SK-N-MC (cell line): ENCODE data around the gene MRC2.
A peak's percentile ranks its signal among the peaks of the same experiment; 100 is the strongest.
"Not testable (repeated sequence)": the region's sequence is repeated elsewhere in the genome, so short reads cannot be mapped to it uniquely, and the experiment has no call there.

Experiments used
- DNase-seq: peaks from one replicate; pipeline ENCODE4 v3.0.0-alpha.2; 2011; ENCODE audit warnings: low read depth, low spot score
- H3K27ac ChIP-seq: fragments of 200-600 bp; sonication (generic); 2 replicates; pipeline ENCODE4 v1.5.1; 2016; ENCODE audit warnings: mixed run types
- H3K36me3 ChIP-seq: fragments of 200-600 bp; sonication (generic); 2 replicates; pipeline ENCODE4 v1.6.1; 2017; ENCODE audit warnings: antibody characterized with exemption, low read length, mixed read lengths; ENCODE audit not compliant: insufficient read depth
- H3K4me3 ChIP-seq: fragments of 200-600 bp; sonication (generic); 2 replicates; pipeline ENCODE4 v1.5.1; 2016
- H3K9ac ChIP-seq: fragments of 200-600 bp; sonication (generic); 2 replicates; pipeline ENCODE4 v1.8.0; 2017; ENCODE audit warnings: mixed run types, mixed read lengths; ENCODE audit not compliant: insufficient read length
- H3K9me3 ChIP-seq: fragments of 200-600 bp; sonication (generic); 2 replicates; pipeline ENCODE4 v1.6.1; 2017; ENCODE audit warnings: low read depth, mild to moderate bottlenecking, antibody characterized with exemption, low read length, moderate library complexity, mixed read lengths
- EZH2 ChIP-seq: fragments of 200-600 bp; sonication (generic); IDR thresholded peaks from one replicate; pipeline ENCODE4 v1.6.1; 2017; ENCODE audit warnings: antibody characterized with exemption
- FOXP2 ChIP-seq: optimal IDR thresholded peaks from 2 replicates; pipeline ENCODE3; 2011; ENCODE audit warnings: mild to moderate bottlenecking, moderate library complexity; ENCODE audit not compliant: insufficient read depth; ENCODE audit errors: extremely low read length, control extremely low read depth
- POLR2AphosphoS5 ChIP-seq: IDR thresholded peaks from 2 replicates; pipeline ENCODE4 v1.6.1; 2012; ENCODE audit warnings: mild to moderate bottlenecking, low read depth, low read length, borderline replicate concordance

MRC2 gene

DNA sequence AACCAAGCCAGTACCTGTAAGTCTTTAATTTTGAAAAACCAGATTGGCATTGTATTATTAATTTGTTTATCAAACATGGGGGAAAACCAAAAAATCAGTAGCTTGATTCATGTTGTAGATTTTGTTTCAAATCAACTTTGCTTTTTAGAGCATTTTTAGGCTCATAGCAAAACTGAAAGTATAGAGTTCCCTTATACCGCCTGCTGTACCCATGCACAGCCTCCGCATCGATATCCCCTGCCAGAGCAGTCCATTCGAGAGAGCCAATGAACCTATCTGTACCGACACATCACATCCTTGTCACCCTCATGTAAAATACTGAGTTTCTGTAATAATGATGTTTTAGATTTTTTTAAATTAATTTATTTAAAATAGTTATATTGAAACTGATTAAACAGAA lies 16.2 kb upstream of the MRC2 start:
- Histone ChIP-seq H3K9me3 (no peaks in the 10 kb centered on the region), H3K36me3 (peaks cover 62% of the 10 kb centered on the region), H3K27ac (no peak overlapping the region), H3K9ac (no peak overlapping the region), H3K4me3 (no peak overlapping the region)
- TF ChIP-seq FOXP2 (no peak), POLR2AphosphoS5 (no peak), EZH2 (no peak)
- no peak for DNase-seq

DNA sequence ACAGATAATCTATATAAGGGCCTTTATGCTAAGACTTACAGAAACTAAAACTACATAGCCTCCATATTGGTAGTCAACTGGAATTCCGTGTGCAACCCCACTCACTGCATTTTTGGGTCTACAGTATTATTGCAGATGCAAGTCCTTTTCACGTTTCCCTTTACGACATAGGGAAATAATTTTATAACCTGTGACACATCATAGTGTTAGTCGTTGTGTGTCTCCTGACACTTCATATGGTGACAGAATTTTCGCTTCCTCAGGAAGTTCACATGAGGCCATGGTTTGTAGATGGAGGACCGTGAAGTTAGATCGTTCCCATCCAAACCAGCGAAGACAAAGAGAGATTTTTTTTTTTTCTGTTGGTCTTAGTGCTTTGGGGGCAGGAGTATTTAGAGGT lies 15.7 kb upstream of the MRC2 start:
- no peaks in the 10 kb centered on the region for H3K9me3 ChIP-seq
- TF ChIP-seq POLR2AphosphoS5 (no peak), FOXP2 (no peak), EZH2 (no peak)
- DNase-seq: no peak
- no peak overlapping the region for H3K4me3 ChIP-seq
- no peak overlapping the region for H3K9ac ChIP-seq
- no peak overlapping the region for H3K27ac ChIP-seq
- peaks cover 58% of the 10 kb centered on the region for H3K36me3 ChIP-seq

DNA sequence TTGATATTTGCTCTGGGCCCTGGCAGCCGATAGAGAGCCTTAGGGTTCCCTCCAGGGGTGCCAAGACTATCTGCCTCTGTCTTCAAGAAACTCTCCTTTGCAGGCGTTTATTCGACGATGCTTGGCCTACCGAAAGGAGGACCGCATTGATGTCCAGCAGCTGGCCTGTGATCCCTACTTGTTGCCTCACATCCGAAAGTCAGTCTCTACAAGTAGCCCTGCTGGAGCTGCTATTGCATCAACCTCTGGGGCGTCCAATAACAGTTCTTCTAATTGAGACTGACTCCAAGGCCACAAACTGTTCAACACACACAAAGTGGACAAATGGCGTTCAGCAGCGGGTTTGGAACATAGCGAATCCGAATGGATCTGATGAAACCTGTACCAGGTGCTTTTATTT lies 15.2 kb upstream of the MRC2 start:
- not testable (repeated sequence) for H3K27ac ChIP-seq, H3K9ac ChIP-seq, DNase-seq, H3K4me3 ChIP-seq, H3K9me3 ChIP-seq
- peaks cover 55% of the 10 kb centered on the region for H3K36me3 ChIP-seq

DNA sequence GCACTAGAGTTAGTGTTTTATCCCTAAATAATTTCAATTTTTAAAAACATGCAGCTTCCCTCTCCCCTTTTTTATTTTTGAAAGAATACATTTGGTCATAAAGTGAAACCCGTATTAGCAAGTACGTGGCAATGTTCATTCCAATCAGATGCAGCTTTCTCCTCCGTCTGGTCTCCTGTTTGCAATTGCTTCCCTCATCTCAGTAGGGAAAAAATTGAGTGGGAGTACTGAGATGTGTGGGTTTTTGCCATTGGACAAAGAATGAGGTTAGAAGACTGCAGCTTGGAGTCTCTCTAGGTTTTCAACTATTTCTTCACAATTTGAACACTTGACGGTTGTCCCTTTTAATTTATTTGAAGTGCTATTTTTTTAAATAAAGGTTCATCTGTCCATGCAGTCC lies 14.4 kb upstream of the MRC2 start:
- H3K27ac ChIP-seq, H3K4me3 ChIP-seq, H3K9ac ChIP-seq, H3K9me3 ChIP-seq, DNase-seq: not testable (repeated sequence)
- H3K36me3 ChIP-seq: peaks cover 48% of the 10 kb centered on the region

- Histone ChIP-seq H3K4me3 (no peak overlapping the region), H3K36me3 (peaks cover 38% of the 10 kb centered on the region), H3K9me3 (no peaks in the 10 kb centered on the region), H3K9ac (no peak overlapping the region), H3K27ac (peak overlapping the region; percentile 31; the same call in 1 of the 2 replicates)
- TF ChIP-seq FOXP2 (no peak), POLR2AphosphoS5 (no peak), EZH2 (no peak)
- no peak for DNase-seq
These were observed 13.3 kb upstream of the MRC2 start for GRCh38 chr17:62614142-62614541.

- H3K9me3 ChIP-seq: no peaks in the 10 kb centered on the region
- peaks cover 25% of the 10 kb centered on the region for H3K36me3 ChIP-seq
- DNase-seq: no peak
- no peak overlapping the region for H3K27ac ChIP-seq
- no peak overlapping the region for H3K9ac ChIP-seq
- H3K4me3 ChIP-seq: no peak overlapping the region
- TF ChIP-seq FOXP2 (no peak), POLR2AphosphoS5 (no peak), EZH2 (no peak)
These were observed 12.0 kb upstream of the MRC2 start for GRCh38 chr17:62615503-62615902.

DNA sequence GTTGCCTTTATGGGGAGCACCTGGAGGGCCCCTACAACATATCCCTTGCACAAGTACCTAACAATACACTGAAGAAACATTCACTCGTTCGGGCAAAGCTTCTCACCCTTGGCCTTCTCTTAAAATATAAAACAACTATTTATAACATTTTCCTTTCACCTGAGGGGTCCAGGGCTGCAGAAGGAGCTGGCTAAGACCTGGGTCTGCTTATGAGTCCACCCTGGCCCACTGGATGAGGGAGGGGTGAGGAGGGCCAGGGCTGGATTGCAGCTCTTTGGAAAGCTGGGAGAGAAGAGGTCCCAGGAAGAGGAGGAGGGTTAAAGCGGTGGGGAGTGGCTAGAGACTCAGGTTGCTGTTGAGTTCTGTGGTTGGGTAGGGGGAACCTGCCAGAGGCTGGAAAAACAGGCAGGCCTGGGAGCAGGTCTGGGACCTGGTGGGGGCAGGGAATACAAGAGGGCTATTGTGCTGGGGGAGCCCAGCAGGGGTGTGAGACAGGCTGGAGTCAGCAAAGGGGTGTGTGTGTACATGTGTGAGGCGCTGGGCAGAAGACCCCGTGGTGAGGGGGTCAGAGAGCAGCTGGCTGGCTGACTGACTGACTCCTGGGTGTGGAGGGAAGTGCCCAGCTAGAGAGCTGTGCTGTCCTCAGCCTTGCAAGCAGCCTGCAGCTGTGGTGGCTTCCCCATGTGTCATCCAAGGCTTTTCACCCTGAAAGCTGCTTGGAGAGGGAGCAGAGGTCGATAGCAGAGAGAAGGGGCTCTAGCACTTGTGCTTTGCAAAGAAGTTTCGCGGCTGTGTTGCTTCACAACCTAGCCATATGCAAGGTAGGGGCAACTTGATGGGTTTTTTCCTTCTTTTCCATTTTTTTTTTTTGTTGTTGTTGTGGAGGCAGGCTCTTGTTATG lies 10.2 kb upstream of the MRC2 start:
- Histone ChIP-seq H3K27ac (no peak overlapping the region), H3K36me3 (peaks cover 10% of the 10 kb centered on the region), H3K4me3 (no peak overlapping the region), H3K9ac (no peak overlapping the region), H3K9me3 (no peaks in the 10 kb centered on the region)
- no peak for DNase-seq
- TF ChIP-seq POLR2AphosphoS5 (no peak), EZH2 (no peak), FOXP2 (no peak)

- TF ChIP-seq POLR2AphosphoS5 (no peak), FOXP2 (no peak), EZH2 (no peak)
- Histone ChIP-seq H3K9ac (no peak overlapping the region), H3K4me3 (no peak overlapping the region), H3K27ac (no peak overlapping the region), H3K9me3 (no peaks in the 10 kb centered on the region), H3K36me3 (peaks cover 9% of the 10 kb centered on the region)
- DNase-seq: no peak
These were observed 9.5 kb upstream of the MRC2 start for GRCh38 chr17:62617894-62618472.
